GM18505 (cell line): ENCODE measurements around the gene SMIM44.
"Not testable (repeated sequence)": the region's sequence is repeated elsewhere in the genome, so short reads cannot be mapped to it uniquely, and the experiment has no call there.

Experiments used
- ATAC-seq: cut with Tn5 transposase; IDR thresholded peaks from one replicate; pipeline ENCODE4 v1.9.1; 2021; ENCODE audit not compliant: unreplicated experiment
- POLR2A ChIP-seq: IDR thresholded peaks from 4 replicates; pipeline ENCODE4 v1.6.1; 2011; ENCODE audit warnings: borderline replicate concordance; ENCODE audit not compliant: insufficient read depth, insufficient read length; ENCODE audit errors: extremely low read depth

Gene SMIM44

DNA sequence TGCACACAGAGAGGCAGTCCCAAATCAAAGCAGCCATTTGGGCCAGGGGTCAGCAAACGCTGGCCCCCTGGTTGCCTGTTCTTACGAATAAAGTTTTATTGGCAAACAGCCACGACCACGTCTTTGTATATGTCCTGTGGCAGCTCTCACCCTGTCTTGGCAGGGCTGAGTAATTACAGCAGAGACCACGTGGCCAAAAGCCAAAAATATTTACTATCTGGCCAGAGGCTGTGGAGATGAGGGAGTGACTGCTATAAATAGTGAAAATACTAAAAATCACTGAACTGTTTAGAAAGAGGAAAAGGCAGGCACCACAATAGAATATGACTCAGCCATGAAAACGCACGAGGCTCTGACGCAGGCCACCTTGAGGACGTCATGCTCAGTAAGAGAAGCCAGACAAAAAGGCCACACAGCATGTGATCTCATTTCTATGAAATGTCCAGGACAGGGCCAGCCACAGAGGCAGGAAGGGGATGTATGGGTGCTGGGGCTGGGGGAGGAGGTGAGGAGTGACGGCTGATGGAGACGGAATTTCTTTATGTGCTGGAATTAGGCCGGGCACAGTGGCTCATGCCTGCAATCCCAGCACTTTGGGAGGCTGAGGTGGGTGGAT, 32.3 kb downstream of the SMIM44 start:
- TF ChIP-seq POLR2A, result no peak
- ATAC-seq, result no peak

DNA sequence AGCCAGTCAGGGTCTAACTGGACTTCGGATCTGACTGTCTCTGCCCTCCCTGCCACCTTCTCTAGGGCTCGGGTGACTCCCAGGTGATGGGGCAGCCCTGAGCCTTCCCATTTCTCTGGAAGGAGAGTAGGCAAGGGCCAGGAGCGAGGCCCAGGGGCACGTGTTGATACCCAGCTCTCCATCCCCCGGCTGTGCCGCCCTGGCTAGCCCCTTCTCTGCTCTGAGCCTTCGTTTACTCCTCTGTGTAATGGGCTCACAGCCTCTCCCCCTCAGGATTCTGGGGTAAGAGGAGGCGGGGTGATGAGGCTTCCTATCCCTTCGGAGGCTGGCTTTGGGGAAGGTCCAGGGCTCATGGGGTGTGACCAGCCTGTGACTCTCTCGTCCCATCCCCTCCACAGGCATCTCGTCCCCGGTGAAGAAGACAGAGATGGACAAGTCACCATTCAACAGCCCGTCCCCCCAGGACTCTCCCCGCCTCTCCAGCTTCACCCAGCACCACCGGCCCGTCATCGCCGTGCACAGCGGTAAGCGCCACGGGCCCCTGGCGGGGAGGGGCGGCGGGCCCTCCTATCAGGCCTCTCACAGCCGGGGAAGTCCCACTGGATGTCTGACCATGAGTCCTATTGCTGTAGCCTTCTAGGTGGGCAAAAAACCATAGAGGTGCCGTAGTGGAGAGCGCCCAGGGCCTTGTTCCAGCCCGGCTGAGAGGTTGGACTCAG, 34.5 kb downstream of the SMIM44 start:
- no peak for ATAC-seq
- TF ChIP-seq POLR2A, result no peak

DNA sequence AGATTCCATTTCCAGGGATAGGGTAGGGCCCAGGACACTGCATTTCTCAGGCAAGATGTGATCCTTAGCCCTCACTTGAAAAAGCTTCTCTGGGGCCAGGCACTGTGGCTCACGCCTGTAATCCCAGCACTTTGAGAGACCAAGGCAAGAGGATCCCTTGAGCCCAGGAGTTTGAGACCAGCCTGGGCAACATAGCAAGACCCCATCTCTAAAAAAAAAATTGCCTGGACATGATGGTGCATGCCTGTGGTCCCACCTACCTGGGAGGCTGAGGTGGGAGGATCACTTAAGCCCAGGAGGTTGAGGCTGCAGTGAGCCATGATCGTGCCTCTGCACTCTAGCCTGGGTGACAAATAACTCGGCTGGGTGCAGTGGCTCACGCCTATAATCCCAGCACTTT, 36.6 kb downstream of the SMIM44 start:
- not testable (repeated sequence) for ATAC-seq

DNA sequence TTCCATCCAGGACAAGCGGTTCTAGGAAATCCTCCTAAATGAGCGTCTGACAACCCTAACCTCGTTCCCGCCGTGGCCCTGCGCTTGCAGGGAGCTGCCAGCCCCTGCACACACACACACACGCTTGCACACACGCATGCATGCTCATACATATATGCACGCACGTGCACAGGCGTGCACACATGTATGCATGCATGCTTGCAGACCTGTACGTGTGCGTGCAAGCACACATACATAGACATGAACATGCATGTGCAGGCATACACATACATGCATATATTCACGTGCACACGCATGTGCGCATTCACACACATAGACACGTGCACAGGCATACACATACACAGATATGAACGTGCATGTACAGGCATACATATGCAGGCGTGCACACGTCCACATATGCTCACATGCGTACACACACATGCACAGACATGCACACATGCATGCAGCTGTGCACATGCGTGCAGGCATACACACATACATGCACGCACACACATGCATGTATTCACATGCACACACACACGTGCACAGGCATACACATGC, 38.5 kb downstream of the SMIM44 start:
- no peak for ATAC-seq
- no peak for TF ChIP-seq POLR2A

- ATAC-seq, result no peak
- TF ChIP-seq POLR2A, result no peak
Observed at GRCh38 chr19:3443840-3444694, 39.2 kb downstream of the SMIM44 start.

DNA sequence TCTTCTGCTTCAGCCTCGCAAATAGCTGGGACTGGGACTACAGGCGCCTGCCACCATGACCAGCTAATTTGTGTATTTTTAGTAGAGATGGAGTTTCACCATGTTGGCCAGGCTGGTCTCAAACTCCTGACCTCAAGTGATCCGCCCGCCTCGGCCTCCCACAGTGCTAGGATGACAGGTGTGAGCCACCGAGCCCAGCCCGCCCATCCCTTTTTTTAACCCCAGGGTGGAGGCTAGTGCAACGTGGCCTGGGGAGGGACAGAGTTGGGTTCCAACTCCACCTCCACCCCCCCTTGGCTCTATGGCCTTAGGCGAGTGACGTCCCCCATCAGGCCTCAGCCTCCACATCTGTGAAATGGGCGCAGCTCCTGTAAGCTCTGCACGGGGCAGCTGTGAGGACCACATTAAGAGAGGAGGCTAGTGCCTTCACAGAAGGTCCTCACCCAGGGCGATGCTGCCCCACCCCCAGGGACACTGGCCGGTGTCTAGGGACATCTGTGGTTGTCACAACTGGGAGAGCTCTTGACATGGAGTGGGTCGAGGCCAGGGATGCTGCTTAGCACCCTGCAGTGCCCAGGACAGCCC, 40.7 kb downstream of the SMIM44 start:
- no peak for TF ChIP-seq POLR2A
- ATAC-seq, result no peak

DNA sequence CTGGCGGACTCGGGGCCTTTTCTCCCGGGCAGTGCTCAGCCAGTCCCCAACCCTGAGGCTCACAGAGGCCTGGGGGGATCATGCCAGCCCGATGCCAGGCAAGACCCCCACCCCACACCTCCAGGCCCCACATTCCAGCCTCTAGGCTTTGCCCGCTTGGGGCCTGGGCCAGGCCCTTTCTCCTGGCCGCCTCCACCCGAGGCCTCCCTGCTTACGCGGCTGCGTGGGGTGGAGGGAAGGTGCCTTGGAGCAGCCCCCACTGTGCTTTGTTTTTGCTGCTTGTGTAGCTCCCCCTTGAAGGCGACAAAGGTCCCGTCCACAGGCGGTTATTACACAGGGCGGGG, 41.3 kb downstream of the SMIM44 start:
- ATAC-seq, result no peak
- no peak for TF ChIP-seq POLR2A

DNA sequence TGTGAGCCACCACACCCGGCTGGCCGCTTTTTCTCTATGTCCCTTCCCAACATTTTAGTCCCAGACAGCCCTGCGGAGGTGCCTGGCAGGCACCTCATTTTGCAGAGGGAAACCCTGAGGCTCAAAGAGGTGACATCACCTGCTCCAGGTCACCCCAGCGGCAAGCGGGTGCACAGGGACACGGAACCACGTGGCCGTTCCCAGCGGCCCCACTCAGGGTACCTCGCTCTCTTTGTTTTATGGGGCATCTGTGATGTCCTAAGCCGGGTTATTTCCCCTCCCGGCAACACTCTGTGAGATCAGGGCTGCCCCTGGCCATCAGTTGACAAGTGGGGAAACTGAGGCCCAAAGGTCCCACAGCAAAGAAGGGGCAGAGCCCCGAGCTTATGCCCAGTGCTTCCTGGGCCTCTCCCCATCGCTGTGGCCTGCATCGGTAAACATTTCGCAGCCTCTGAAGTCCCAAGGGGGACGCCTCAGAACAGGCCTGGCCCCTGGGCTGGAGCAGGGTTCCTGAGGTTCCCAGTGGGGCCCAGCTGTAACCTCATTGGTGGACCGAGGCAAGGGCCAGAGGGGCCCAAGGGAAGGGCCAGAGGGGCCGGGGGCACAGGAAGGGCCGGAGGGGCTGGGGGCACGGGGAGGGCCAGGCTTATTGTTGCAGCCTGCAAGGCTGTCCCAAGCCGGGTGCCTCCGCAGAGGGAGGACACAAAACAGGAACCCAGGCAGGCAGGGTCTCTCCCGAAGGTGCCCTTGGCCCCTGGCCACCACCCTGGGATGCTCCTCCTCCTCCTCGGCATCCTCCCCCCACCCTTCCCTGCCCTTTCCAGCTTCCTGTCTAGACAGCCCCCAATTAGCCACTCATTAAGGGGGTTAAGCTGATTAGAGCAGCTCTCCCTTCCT, 41.9 kb downstream of the SMIM44 start:
- ATAC-seq, result no peak
- no peak for TF ChIP-seq POLR2A

- TF ChIP-seq POLR2A, result no peak
- no peak for ATAC-seq
Observed at GRCh38 chr19:3440082-3440481, 43.2 kb downstream of the SMIM44 start.

DNA sequence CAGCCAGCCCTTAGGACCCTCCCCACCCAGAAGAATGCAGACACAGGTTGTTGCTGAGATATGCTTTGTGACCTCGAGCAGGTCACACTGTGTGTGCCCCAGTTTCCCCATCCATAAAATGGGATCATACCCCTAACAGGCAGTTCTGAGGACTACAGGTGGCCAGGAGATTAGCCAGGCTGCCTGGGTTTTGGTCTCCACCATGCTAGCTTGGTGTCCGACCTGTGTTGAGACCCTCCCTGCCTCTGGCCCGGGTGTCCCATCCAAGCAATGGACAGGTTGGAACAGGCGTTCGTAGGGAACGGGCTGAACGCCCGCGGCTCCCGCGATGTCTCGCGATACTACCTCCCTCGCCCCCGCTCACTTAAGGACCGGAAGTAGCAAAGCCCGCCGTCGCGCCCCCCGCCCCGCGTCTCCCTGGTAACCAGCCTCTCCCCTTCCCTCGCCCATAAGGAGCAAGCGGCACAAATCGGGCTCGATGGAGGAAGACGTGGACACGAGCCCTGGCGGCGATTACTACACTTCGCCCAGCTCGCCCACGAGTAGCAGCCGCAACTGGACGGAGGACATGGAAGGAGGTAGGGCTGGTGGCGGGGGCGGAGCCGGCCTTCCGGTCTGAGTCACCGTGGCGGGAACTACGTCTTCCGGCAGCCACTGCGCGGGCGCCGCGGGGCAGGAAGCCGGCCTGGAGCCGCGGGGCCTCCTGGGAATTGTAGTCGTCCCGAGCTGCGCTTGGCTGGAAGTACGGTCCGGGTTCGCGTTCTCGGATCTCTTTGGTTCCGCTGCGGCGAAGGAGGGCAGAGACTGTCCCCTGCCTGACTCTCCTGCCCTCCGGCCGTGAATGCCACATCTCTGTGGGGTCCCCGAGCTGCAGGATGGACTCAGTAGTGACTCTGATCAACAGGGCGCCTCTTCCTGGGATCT, 48.3 kb downstream of the SMIM44 start:
- peak; percentile 75 for TF ChIP-seq POLR2A
- ATAC-seq, result peak; percentile 80

DNA sequence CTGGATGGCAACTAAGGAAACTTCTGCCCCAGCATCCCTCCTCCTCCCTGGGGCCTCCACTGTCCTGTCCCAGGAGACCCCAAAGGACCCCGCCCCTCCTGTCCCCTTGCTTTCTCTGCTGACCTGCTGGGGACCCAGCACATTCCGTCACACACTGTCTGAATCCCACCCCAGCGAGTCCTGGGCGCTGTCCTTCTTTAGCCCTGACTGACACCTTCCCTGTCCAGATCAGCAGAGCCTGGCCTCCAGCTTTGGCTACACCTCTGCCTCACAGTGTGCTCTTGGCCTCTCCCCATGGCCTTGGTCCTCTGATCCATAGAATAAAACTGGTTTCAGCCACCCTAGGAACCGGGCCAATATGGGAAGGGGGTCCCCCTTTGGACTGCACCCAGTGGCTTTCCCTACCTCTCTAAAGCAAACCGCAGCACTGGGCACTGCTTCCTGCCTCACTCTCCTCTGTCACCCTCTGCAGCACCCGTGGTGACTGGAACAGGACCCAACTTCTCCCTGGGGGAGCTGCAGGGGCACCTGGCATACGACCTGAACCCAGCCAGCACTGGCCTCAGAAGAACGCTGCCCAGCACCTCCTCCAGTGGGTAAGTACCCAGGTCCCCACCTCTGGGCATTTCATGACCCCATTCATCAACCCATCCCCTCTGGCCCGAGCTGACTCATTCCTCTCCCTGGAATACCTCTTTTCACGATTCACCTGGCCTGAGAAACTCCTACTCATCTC, 49.3 kb downstream of the SMIM44 start:
- TF ChIP-seq POLR2A, result no peak
- no peak for ATAC-seq
